GM19023 (cell line): ENCODE results near the gene GTF2H2.
"Not testable (repeated sequence)": the region's sequence is repeated elsewhere in the genome, so short reads cannot be mapped to it uniquely, and the experiment has no call there.

Experiments used
- ATAC-seq: cut with Tn5 transposase; IDR thresholded peaks from one replicate; pipeline ENCODE4 v1.9.1; 2021; ENCODE audit warnings: mild to moderate bottlenecking, moderate library complexity; ENCODE audit not compliant: unreplicated experiment

The GTF2H2 gene

GRCh38 chr5:71067262-71067928 is at the start of gene GTF2H2:
Gene GTF2H2 (minus strand): TSS chr5:71067676. CDS start chr5:71062763, 4,913 bp downstream.
- ATAC-seq: peak; percentile 98

- not testable (repeated sequence) for ATAC-seq
Observed at GRCh38 chr5:71109730-71110275, 42.3 kb upstream of the GTF2H2 start.

GRCh38 chr5:71099996-71100395 is 32.5 kb upstream of the GTF2H2 start:
- ATAC-seq: not testable (repeated sequence)

GRCh38 chr5:71097930-71098203 is 30.4 kb upstream of the GTF2H2 start:
- ATAC-seq: not testable (repeated sequence)

- not testable (repeated sequence) for ATAC-seq
Observed at GRCh38 chr5:71097173-71097929, 29.9 kb upstream of the GTF2H2 start.

GRCh38 chr5:71089773-71090172 is 22.3 kb upstream of the GTF2H2 start:
- not testable (repeated sequence) for ATAC-seq

- ATAC-seq: not testable (repeated sequence)
Observed at GRCh38 chr5:71088754-71089153, 21.3 kb upstream of the GTF2H2 start.

- not testable (repeated sequence) for ATAC-seq
Observed at GRCh38 chr5:71086145-71086544, 18.7 kb upstream of the GTF2H2 start.

- not testable (repeated sequence) for ATAC-seq
Observed at GRCh38 chr5:71084280-71085063, 17.0 kb upstream of the GTF2H2 start.

- not testable (repeated sequence) for ATAC-seq
Observed at GRCh38 chr5:71082898-71083297, 15.4 kb upstream of the GTF2H2 start.

- ATAC-seq: not testable (repeated sequence)
Observed at GRCh38 chr5:71082340-71082739, 14.9 kb upstream of the GTF2H2 start.

- ATAC-seq: not testable (repeated sequence)
Observed at GRCh38 chr5:71061322-71061721, 6.2 kb downstream of the GTF2H2 start.

- ATAC-seq: not testable (repeated sequence)
Observed at GRCh38 chr5:71059426-71059825, 8.1 kb downstream of the GTF2H2 start.

- not testable (repeated sequence) for ATAC-seq
Observed at GRCh38 chr5:71044808-71045207, 22.7 kb downstream of the GTF2H2 start.

GRCh38 chr5:71044128-71044527 is 23.3 kb downstream of the GTF2H2 start:
- not testable (repeated sequence) for ATAC-seq

- not testable (repeated sequence) for ATAC-seq
Observed at GRCh38 chr5:71031046-71031776, 36.3 kb downstream of the GTF2H2 start.

- not testable (repeated sequence) for ATAC-seq
Observed at GRCh38 chr5:71025289-71025953, 42.1 kb downstream of the GTF2H2 start, which contains the start of gene NAIP. Gene NAIP (minus strand): TSS chr5:71025339. CDS start chr5:71012915, 12,424 bp downstream.

GRCh38 chr5:71020643-71021042 is 46.8 kb downstream of the GTF2H2 start:
- not testable (repeated sequence) for ATAC-seq

GRCh38 chr5:71018376-71019005 is 49.0 kb downstream of the GTF2H2 start:
- ATAC-seq: not testable (repeated sequence)
